ENCODE data around the gene COIL.
"Not testable (repeated sequence)": the region's sequence is repeated elsewhere in the genome, so short reads cannot be mapped to it uniquely, and the experiment has no call there.

COIL gene

DNA sequence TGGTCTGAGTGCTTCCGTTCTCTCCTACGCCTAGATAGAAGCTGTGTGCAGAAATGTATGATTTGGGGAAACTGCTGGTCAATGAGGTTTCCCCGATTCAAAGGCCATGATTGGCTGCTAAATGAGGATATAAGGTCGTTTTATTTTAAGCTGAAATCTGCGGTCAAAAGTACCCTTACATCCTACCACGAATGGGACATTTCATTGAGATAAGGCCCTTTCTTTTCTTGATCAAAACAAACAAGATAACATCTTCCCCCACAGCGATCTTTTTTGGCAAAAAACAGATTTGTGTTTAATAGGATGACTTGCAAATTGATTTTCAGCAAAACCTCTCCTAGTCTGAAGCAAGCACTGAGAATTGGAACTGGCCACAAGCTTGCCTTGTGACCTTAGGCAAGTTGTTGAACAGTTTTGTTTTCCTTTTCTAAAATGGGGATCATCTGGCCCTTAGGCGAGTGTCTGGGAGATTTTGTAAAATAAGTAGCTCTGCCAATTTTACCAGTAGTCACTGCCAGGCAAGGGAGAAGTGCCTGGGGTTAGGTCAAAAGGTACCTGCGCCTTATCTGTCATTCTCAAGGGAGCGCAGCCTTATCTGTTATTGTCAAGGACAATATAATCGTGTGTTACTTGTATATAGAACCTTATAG lies 17.7 kb upstream of the COIL start:
- peak; percentile 55 for DNase-seq (ENCODE audit: low spot score)

DNA sequence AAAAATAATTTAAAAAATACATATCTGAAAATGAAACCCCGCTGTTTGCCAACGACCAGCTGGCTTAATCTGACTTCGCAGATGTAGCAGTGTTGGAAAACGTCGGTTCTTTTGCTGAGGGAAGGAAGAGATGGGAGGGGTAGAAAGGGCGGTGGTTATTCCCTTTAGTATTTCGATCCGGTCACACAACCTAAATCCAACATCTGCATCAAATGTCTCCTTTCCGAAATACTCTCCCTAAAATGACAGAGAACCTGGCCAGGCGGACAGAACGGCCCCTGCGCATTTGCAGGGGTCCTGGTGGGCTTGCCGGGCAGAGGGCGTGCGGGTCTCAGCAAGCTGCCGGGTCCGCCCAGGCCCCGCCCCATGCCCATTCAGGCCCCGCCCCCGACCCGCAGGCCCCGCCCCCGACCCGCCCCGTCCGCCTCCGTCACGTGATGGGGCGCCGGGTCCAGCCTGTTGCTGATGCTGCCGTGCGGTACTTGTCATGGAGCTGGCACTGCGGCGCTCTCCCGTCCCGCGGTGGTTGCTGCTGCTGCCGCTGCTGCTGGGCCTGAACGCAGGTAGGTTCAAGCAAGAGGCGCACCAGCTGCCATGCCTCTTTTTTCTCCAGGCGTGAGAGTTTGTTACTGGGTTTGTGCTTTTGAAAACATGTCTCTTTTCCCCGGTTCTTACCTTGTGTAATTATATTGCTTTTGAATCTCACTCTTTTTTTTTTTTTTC lies 17.0 kb upstream of the COIL start, which contains the start of gene SCPEP1:
SCPEP1 (plus strand) TSS at position 459 of the 723 bp plus-strand sequence; CDS start at position 488, 29 bp downstream.
- DNase-seq (ENCODE audit: low spot score), result peak; percentile 88

DNA sequence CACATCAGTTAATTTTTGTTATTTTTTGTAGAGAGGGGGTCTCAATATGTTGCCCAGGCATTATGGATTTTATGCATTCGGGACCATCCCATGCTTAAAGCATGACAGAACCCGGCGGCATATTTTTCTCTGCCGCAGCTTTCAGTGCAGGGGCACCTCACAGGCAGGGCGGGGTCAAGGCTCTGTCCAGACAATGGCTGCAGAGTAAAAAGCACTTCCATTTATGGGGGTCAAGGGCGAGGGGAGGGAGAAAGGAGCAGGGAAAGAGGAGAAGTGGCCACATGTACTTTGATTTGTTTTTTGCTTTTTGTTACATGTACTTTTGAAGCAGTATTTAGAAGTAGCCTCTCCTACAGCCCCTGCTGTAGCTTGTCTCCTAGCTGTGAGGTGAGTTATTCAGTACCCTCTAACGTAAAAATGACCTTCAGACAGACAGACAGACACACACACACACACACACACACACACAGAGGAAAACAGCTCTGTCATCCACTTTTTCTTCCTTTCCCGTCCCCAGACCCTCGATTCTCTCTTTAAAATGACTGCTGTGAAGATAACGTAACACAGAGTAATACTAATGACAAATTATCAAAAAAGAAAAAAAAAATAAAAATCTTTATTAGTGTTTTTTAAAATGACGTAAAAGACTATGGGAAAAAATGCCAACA lies 16.2 kb upstream of the COIL start:
- DNase-seq (ENCODE audit: low spot score), result no peak

DNA sequence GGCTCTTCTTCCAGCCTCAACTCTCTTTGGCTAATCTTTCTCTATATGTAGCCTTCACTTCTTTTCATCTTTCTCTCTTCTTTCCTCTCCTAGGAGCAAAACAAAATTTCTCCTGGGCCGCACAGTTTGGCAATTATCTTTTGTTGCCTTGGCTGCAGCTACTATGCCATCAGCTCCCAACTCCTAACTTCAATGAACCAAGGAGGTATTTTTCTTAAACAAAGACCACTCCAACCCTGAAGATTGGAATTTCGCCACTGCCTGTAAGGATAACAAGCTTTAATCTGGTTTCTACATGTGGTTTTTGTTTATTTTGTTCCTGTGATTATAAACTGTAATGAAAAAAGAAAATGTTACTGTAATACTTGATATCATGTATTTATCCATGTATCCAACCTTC lies 14.8 kb upstream of the COIL start:
- no peak for DNase-seq (ENCODE audit: low spot score)

DNA sequence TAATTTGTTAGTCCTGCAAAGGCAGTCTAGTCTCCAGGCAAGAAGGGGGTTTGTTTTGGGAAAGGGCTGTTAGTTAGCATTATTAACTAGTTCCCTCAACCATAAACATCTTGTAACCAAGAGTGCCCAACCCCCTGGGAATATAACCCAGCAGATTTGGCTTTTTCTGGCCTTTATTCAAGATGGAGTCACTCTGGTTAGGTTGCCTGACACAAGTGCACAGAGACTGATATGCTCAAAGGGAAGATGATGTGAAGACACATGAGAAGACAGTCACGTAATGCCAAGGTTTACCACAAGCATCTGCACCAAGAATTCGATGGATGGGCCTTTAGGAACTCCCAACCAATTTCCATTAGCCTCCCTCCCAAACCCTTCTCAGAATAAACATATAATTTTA lies 13.2 kb upstream of the COIL start:
- no peak for DNase-seq (ENCODE audit: low spot score)

DNA sequence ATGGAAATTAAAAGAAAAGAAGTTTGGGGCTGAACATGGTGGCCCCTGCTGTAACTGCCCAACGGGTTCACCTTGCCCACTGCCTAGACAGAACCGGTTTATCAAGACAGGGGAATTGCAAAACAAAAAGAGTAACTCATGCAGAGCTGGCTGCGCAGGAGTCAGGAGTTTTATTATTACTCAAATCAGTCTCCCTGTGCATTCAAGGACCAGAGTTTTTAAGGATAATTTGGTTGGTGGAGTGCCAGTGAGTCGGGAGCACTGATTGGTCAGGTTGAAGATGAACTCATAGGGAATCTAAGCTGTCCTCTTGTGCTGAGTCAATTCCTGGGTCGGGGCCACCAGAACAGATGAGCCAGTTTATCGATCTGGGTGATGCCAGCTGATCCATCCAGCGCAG lies 12.7 kb upstream of the COIL start:
- no peak for DNase-seq (ENCODE audit: low spot score)

DNA sequence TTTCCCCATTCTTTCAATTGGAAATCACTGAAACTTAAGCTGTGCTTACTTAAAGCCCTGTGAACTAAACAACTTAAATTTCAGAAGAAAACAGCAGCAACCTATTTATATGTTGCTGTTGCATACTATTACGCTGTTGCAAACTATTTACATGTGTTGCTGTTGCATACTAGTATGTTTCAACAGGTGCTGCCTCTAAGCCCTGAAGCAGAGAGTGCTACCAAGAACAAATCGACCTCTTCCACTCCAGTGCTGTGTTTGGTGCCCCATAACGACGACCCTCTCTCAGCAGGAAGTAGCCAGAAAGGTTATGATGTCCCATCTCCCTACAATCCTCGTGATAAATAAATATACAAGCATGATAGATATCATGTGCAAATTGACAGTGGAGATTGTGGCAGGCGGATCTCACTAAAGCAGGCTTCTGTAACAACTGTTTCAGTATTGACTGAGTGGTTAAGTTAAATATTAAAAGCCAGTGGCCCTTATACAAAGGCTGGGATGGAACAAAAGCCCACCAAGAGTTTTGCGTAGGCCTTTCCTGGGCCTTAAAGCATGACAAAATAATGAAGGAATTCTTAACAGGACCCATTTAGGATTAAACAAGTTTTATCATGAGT lies 11.4 kb upstream of the COIL start:
- no peak for DNase-seq (ENCODE audit: low spot score)

DNA sequence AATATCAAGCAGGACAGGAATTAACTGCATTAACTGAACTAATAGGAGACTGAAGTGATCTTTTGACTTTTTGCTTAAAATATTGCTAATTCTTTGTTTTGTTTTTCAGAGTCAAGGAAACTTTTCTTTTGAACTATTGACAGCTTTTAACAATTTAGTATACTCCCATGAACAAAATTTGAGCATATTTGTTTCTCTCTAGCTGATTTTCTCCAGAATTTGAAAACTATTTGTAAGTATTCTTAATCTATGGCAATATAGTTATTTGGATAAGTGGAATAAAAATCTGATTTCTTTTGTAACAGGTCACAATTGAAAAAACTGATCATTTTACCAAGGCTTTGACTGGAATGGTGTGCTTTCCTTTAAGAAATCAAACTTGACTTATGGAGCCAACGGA lies 10.1 kb upstream of the COIL start:
- no peak for DNase-seq (ENCODE audit: low spot score)

DNA sequence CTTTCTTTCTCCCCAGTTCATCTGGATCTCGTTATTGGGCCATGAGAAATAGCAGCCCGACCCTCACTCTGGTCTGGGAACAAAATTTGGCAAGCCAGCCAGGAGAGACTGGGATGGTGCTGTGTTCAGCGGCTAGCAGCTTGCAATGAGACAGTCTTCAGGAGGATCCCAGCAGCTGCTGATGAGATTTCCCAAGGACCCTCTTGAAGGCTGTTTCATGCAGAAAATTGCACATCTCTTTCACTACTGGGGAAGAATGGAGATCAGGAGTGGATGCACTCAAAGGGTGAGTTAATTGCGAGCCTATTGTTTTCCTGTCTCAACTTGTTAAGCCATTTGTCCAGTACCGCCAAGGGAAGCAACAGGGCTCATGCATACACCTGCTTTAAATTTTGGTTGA lies 5.5 kb upstream of the COIL start:
- DNase-seq (ENCODE audit: low spot score), result no peak

DNA sequence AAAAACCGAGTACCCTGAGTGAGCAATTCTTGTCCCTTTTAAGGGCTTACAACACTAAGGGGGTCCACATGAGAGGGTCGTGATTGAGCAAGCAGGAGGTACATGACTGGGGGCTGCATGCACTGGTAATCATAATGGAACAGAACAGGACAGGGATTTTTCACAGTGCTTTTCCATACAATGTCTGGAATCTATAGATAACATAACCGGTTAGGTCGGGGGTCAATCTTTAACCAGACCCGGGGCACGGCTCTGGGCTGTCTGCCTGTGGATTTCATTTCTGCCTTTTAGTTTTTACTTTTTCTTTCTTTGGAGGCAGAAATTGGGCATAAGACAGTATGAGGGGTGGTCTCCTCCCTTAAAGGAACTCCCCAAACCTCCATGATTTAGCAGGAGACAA lies 4.8 kb upstream of the COIL start:
- DNase-seq (ENCODE audit: low spot score), result not testable (repeated sequence)

DNA sequence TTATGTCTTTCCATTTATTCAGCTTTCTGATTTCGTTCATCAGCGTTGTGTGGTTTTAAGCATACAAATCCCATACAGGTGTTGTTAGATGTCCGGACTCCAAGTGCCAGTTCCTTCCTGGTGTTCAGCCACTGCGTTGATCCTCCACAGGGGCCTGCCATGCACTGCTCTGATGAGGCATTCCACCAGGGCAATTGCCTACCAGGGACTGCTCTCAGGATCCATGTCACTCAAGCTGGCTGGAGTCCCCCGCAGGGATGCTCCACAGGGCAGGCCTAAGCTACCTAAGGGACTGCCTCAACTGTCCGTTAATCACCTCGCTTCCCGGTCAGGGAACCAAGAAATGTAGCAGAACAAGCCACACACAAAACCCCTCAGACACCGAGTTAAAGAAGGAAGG lies 4.4 kb upstream of the COIL start:
- DNase-seq (ENCODE audit: low spot score), result not testable (repeated sequence)

DNA sequence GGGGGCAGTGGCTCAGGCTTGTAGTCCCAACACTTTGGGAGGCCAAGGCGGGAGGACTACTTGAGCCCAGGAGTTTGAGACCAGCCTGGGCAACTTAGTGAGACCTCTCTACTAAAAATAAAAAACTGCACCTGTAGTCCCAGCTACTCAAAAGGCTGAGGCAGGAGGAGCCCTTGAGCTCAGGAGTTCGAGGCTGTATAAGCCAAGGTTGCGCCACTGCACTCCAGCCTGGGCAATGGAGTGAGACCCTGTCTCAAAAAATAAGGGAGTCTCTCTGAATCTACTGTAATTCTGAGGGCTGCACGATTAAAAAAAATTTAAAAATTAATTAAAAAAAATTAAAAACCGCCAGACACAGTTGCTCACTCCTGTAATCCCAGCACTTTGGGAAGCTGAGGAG lies 3.9 kb downstream of the COIL start:
- no peak for DNase-seq (ENCODE audit: low spot score)

DNA sequence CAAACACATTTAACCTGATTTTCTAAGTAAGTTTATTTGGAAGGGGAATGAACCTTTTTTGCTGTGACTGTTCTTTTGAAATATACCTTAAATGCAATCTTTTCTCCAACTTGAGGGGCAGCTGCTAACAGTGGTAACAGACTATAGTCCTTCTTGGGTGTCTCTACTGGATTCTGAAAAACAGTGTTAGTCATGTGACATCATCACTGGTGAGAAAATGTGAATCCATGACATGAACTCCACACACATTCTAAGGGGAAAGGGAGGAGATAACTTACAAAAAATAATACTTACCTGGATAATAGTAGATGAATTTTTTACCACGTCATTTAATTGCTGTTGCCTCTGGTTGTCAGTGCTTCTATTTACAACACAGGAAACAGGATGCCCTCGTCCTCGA lies 11.3 kb downstream of the COIL start:
- no peak for DNase-seq (ENCODE audit: low spot score)

DNA sequence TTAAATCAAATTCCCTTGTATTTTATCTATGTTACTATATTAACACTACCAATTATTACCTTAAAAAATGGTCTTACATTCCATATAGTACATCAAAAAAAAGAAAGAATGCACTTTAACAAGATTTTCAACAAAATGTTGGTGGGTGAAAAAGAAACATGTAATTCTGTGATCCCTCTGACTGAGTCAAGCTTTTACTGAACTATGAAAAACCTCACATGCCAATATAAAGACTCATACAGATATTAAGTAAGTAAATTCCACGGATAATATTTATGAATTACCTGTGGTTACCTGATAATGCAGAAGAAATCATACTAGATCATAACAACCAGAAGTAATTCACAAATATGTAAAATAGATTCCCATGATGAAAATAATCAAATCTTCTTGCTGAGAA lies 12.4 kb downstream of the COIL start:
- DNase-seq (ENCODE audit: low spot score), result no peak

DNA sequence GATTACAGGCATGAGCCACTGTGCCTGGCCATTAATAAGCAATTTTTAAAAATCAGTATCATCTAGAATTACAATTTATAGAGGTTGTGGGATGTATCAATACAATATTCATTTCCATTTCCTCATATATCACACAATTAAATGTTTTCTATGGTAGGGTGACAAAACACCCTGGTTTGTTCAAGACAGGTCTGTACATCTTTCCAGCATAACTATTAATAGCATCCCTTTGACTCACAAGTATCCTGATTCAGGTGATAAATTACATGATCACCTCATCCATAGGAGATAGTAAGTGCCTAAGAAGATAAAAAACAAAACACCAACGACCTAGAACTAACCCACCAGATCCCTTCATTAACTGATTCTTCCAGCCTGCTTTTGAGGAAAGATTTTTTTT lies 13.1 kb downstream of the COIL start:
- DNase-seq (ENCODE audit: low spot score), result no peak

DNA sequence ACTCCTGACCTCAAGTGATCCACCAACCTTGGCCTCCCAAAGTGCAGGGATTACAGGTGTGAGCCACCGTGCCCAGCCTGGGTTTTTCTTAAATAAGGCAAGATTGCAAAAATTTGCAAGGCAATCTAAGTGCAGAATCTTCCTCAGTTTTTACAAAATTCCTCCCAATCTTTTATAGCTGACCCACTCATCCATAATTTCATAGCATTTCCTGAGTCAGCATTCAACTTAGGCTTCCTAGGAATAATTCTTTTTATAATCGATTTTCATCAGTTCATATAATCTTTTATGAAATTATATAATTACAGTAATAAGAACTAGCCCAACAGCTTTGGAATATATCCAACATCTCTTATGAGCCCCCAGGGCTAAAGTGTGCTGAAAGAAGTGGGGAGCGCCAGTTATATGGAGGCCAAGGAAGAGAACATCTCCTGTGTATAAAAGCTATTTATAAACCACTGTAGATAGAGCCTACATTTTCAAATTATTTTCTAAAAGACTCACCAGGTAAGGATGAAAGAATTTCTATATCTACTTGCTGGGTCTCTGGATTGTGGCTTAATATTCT lies 14.8 kb downstream of the COIL start:
- no peak for DNase-seq (ENCODE audit: low spot score)

DNA sequence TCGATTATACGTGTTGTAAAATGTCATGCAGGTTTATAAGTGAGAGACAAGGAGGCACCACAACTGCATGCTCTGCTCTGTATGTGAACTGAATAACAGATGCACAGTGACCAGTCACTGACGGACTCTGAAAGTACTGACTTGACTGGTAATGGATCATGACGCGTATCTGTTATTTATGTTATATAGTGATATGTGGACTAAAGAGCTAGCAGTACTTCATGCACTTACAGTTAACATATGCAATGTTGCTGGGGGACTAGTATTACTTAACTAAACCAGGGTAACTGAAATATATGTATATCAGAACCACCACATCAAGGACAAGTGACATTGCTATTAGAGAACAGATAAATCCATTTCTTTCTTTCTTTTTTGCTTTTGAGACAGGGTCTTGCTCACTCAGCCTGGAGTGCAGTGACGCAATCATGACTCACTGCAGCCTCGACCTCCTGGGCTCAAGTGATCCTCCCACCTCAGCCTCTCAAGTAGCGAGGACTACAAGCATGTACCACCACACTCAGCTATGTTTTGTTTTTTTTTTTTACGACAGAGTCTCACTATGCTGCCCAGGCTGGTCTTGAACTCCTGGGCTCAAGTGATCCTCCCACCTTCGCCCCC lies 17.2 kb downstream of the COIL start:
- no peak for DNase-seq (ENCODE audit: low spot score)

DNA sequence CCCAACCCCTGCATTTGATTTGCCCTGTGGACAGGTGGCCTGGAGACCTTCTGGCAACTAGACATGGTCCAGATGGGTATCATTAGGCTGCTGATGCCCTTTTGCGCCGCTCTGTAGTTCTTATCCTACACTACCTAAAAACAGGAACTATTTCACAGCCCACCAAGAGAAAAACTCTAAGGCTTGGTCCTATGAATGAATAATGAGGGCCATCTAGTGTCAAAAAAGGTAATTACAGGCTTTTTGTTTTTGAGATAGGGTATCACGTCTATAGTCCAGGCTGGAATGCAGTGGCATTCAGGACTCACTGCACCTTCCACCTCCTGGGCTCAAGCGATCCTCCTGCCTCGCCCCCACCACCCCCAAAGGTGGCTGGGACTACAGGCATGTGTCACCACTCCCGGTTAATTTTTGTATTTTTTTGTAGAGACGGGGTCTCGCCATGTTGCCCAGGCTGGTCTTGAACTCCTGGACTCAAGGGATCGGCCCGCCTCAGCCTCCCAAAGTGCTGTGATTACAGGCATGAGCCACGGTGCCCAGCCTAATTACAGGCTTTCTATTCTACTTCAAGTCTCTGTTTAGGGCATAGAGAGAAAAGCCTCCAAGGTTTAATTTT lies 20.9 kb downstream of the COIL start:
- DNase-seq (ENCODE audit: low spot score), result peak; percentile 92

DNA sequence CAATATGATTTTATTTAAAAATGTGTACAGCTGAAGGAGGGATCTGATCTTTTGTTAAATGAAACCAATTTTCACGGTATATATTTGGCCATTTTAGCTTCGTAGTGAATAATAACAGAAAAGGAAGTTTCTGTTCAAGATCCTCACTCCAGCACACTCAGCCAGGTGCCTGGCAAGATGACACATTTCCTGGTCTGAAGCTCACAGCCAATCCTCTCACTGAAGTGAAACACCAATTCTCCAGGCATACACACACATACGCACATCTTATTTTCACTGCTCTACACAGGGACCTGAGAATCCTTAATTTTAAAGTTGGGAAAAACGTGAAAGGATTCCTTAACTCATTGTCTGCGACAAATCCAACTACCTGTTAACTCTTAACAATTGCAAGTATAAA lies 22.6 kb downstream of the COIL start:
- DNase-seq (ENCODE audit: low spot score), result not testable (repeated sequence)

DNA sequence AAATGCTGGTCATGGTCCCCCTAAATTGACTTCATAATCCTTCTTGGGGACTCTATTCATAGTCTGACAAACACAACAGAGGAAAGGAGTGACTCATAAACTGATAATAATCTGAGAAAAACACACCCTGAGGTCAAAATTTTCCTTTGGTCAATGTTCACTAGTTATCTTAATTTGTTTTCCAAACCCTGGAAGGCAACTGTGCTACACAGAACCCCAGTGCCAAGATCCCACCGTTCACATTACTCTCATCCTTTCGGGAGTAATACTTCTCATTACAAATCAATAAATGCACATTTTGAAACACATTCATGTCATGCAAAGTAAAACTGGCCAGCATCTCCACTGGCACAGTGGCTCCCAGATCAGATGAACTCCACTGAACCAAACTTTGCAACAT lies 23.2 kb downstream of the COIL start:
- no peak for DNase-seq (ENCODE audit: low spot score)

DNA sequence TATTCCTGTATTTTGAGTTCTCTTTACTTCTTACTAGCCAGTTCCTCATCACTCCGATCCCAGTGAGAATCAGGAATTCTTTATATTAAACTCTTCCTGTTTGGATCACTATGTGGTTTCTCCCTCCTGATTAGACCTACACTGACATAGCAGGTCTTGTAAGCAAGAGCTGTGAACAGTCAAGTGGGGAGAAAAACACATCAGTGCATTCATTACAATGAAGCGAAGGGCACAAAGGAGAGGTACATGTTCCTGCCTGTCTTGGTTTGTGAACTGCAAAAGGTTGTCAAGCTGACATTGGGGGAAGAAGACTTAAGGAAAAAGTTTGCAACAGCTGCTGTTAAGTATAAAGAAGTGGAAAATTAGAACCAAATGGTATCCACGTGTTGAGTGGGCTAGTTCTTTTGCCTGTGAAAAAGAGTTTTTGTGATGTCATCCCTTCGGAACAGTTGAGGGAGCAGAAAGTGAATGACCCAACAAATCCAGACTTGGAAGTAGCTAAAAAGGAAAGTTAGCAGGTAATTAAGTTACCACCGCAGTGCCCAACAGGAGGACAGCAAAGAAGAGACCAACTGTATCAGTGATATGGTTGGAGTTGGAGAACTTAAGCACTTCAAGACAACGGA lies 24.0 kb downstream of the COIL start:
- DNase-seq (ENCODE audit: low spot score), result no peak
